NOMO-1 treated with dmso at 0.1 percent for 144 hours (cell line): ENCODE results near the gene UNCX.

ENCODE experiments used
- DNase-seq: peaks from one replicate; lab custom pipeline; 2025; ENCODE audit not compliant: unreplicated experiment; lab: John Stamatoyannopoulos, UW

Gene UNCX

DNA sequence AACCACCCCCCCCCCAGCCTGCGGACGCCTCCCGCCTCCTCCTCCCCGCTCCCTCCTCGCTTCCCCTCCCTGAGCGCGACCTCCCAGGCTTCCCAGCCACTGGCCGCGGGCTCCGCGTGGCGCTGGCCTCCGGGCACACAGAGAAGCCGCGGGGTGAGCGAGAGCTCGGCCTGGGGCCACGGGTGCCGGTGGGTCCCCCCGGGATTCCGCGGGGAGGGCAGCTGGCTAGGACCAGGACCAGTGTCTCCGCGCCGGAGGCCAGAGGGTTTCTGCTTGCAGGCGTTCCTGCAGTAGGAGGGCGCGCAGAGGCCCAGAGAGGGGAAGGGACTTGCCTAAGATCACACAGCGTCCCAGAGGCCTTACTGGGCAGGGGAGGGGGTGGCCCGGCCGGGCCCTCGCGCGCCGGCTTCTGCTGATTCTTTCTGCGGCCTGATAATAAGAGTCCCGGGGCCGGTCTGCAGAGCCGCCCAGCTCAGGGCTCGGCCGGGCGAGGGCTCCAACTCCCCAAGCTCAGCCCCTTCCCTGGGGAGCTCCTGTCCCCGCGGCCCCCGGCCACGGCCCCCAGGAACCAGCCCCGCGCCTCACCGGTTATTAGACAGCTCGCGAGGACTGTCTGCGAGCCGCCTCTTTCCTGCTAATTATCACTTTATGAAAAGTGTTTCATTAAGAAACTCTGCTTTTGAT is 10.1 kb downstream of the UNCX start:
- no peak for DNase-seq

GRCh38 chr7:1243290-1243963 is 10.8 kb downstream of the UNCX start:
- no peak for DNase-seq

- no peak for DNase-seq
These were observed 11.3 kb downstream of the UNCX start for GRCh38 chr7:1243964-1244416.

- no peak for DNase-seq
These were observed 12.2 kb downstream of the UNCX start for GRCh38 chr7:1244700-1245523.

- DNase-seq: no peak
These were observed 12.9 kb downstream of the UNCX start for GRCh38 chr7:1245524-1246050.

GRCh38 chr7:1246160-1246870 is 13.6 kb downstream of the UNCX start:
- no peak for DNase-seq

DNA sequence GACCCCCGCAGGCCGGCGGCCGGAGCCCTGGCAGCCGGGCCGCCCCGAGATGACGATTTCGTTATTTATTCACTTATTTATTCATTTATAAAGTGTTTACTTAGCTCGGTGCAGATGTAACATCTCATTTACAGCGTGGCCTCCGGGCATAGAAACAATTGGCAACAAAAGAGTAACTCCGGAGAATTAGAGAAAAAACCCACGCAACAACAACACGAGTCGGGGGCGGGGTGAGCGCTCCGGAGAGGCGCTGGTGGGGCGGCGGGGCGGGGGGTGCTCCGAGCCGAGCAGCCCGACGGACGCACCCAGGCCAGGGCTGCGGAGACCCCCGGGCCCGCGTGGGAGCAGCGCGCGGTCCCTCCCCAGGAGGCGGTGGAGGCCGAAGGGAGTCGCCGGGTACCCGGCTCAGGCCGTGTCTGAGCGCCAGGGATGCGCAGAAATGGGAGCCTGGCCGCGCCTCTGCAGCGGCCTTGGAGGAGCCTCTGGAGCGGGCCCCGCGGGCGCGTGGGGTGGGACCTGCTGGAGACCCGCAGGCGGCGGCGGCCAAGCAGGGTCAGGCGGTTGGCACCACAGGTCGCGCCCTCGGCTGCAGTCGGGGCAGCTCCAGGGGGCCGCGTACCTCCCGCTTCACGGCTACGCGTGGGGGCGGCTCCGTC is 14.3 kb downstream of the UNCX start:
- DNase-seq: no peak

GRCh38 chr7:1247527-1248041 is 14.9 kb downstream of the UNCX start:
- DNase-seq: no peak

DNA sequence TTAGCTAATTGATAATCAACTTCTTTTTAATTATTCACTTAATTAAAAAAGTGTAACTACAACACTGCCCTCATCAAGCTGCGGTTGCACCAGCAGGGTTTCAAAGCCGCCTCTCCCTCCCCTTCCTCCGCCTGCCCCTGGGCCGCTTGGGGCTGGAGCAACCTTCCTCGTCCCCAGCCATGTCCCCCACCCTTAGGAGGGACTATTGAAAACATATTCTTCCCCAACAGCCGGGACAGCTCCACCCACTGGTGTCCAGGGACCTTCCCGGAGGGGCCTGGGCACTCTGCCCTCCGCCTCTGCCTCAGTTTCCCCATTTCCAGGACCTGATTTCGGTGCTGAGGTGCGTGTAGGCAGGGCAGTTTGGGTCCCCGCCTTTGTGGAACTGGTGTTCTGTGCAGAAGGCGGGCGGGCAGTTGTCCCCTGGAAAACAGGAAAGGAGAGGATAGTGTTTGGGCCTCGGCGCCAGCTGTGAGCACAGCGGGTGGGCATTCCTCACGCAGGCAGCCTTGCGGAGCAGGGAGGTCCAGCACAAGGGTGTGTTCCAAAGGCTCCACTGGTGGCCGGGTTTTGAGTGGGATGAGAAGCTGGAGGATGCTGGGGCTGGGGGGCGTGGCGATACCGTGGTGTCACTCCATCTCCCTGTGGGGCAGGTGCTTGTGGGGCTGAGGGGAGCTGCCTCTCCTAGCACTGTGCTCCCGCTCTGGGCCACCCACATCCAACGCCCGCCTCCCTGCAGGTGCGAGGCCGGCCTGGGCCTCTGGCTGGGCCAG is 15.7 kb downstream of the UNCX start:
- DNase-seq: no peak

DNA sequence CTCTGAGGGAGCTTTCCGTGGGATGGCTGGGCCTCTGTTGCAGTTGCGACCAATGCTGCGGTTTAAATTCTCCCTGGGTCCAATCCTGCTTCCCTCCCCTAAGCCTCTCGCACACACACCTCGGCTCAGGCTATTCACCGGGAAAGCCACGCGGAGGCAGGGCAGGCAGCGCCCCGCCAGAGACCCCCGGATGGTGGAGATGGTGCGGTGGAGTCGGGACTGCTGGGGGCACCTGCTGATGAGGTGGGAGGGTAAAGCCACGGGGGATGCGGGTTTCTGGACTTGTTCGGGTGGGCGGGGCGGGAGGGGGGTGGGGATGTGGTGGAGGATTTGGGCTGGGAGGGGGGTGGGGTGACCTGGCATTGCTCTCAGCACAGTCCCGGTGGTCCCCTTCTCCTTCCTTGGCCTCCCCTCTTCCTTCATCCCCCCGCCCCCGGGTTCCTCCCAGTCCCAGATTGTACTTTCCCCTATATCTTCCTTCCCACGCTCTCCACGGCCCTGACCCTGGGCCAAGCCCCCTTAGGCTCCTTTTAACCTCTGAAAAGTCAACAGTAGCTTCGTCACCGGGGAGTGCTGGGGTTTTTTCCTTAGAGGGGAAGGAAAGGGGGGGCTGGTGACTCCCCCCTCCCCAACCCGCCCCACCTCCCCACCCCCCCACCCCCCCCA is 16.4 kb downstream of the UNCX start:
- no peak for DNase-seq

DNA sequence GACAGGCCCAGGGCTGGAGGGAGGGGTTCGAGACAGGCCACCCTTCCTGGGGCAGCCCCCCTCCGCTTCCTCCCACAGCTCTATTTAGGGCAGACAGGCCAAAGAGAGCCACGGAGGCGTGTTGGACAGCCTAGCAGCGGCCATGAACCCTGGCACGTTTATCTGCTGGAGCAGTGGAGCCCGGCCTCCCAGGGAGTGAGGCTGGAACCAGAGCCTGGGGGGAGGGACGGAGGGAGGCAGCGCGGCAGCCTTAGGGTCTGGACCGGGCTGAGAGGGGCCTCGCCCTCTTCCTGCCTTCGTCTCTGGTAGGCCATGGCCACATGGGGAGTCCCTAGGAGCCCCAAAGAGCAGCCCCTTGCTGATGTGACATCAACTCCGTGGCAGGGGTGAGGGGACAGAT is 17.1 kb downstream of the UNCX start:
- DNase-seq: no peak

GRCh38 chr7:1250901-1251300 is 18.2 kb downstream of the UNCX start:
- no peak for DNase-seq

DNA sequence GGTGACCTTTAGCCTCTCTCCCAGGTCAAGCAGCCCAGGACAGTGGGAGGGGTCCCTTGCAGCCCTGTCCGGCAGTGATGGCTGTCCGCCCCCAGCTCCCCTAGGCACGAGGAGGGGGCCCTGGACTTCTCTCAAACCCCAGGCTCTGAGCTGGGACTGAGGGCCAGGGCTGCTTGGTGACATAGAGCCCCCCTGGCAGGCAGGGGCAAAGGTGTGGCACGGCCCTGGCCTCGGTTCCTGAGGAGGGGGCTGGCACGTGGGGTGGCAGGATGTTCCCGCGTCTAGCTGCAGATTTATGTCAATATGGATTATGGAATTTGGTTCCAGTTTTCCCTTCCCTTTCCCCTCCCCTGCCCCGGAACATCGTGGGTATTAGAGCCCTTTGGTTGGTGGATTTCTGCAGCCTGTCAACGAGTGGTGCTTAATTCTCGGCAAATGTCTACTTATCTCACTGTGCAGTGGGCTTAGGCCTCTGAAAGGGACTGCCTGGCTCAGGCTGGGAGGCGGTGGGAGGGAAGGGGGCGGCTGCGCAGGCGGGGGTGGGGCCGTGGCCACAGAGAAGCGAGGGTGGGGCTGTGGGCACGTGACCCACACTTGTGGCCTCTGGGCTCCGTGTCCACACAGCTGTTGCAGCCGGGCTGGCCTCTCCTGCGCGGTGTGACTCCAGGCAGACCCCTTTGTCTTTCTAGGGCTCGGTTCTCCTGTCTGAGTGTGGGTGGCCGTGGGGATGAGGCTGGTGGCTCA is 19.3 kb downstream of the UNCX start:
- no peak for DNase-seq

- DNase-seq: no peak
These were observed 19.9 kb downstream of the UNCX start for GRCh38 chr7:1252540-1253090.

DNA sequence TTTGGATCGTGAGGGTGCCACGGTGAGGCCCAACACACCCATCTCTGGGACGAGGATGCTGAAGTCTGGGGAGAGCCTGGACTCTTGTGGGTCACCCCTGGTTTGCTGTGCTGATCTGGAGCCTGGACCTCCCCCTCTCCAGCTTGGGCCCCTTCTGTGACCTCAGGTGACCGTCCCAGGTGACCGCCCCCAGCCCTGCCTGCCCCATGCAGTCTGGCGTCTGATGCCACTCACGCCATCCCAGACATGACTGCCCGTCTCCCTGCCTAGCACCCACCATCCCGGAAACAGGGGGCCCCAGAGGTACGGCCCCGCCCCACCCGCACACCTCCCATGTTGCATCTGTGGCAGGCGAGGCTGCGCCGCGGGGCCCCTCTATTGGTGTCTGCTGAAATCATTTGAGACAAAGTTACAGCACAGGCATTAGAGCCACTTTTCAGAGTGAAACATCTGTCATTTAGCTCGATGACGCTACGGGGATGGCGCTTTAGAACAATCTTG is 21.1 kb downstream of the UNCX start:
- no peak for DNase-seq

DNA sequence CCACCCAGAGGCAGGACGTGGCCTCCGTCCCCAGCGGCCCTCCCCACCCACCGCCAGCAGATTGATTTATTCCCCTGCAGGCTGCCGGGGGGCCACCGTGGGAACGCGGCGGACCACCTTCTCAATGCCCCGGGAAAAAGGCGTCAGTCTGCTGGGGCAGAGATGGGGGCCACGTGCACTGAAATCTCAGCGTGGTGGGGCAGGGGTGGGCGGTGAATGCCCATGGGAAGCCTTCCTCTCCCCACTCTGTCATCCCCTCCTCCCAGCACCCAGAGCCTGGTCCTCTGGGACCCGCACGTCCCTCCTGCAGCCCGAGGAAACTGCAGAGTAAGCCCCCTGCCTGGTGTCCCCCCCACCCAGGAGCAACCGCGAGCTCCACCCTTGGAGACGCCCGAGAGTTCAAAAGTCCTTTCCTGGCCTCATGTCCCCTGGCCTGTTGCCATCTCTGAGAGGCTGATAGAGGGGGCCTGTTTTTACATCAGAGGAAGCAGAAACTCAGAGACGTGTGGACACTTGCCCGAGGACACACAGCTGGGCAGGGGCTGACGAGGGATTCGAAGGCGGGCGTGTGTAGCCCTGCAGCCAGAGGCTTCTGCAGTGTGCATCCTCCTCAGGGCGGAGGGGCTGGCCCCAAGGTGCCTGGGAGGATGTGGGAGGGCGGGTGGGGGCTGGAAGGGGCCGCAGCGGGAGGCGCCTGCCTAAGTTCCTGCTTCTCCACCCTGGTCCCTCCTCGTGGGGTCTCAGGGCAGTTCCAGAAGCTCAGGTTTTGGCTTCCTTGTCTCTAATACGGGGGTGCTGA is 21.8 kb downstream of the UNCX start:
- no peak for DNase-seq
